ENCODE data around the gene AUTS2.

AUTS2 gene

GRCh38 chr7:70313271-70313670 lies 715.0 kb downstream of the AUTS2 start:
- TF ChIP-seq CTCF (IDR thresholded peaks at IDR 0.05; ENCODE audit: low read depth, low read length, missing control alignments) = no peak
- no peak for DNase-seq (ENCODE audit: extremely low read depth, low read depth)
- H3K4me3 ChIP-seq (replicated peaks; ENCODE audit: low read depth, low read length) = no peak overlapping the region

- TF ChIP-seq CTCF (IDR thresholded peaks at IDR 0.05; ENCODE audit: low read depth, low read length, missing control alignments) = no peak
- no peak for DNase-seq (ENCODE audit: extremely low read depth, low read depth)
- no peak overlapping the region for H3K4me3 ChIP-seq (replicated peaks; ENCODE audit: low read depth, low read length)
Measured at GRCh38 chr7:70313687-70314086, 715.4 kb downstream of the AUTS2 start.

- no peak overlapping the region for H3K4me3 ChIP-seq (replicated peaks; ENCODE audit: low read depth, low read length)
- no peak for TF ChIP-seq CTCF (IDR thresholded peaks at IDR 0.05; ENCODE audit: low read depth, low read length, missing control alignments)
- DNase-seq (ENCODE audit: extremely low read depth, low read depth) = no peak
Measured at GRCh38 chr7:70314221-70314620, 715.9 kb downstream of the AUTS2 start.

GRCh38 chr7:70316745-70317144 lies 718.5 kb downstream of the AUTS2 start:
- no peak overlapping the region for H3K4me3 ChIP-seq (replicated peaks; ENCODE audit: low read depth, low read length)
- DNase-seq (ENCODE audit: extremely low read depth, low read depth) = no peak
- no peak for TF ChIP-seq CTCF (IDR thresholded peaks at IDR 0.05; ENCODE audit: low read depth, low read length, missing control alignments)

- no peak for DNase-seq (ENCODE audit: extremely low read depth, low read depth)
- no peak for TF ChIP-seq CTCF (IDR thresholded peaks at IDR 0.05; ENCODE audit: low read depth, low read length, missing control alignments)
Measured at GRCh38 chr7:70317356-70317755, 719.1 kb downstream of the AUTS2 start.

GRCh38 chr7:70318511-70318910 lies 720.2 kb downstream of the AUTS2 start:
- H3K4me3 ChIP-seq (replicated peaks; ENCODE audit: low read depth, low read length) = no peak overlapping the region
- no peak for DNase-seq (ENCODE audit: extremely low read depth, low read depth)
- TF ChIP-seq CTCF (IDR thresholded peaks at IDR 0.05; ENCODE audit: low read depth, low read length, missing control alignments) = no peak

More at GRCh38 chr7:70317356-70317755, 719.1 kb downstream of the AUTS2 start:
- no peak overlapping the region for H3K4me3 ChIP-seq (replicated peaks; ENCODE audit: low read depth, low read length)

- H3K4me3 ChIP-seq (replicated peaks; ENCODE audit: low read depth, low read length) = no peak overlapping the region
- TF ChIP-seq CTCF (IDR thresholded peaks at IDR 0.05; ENCODE audit: low read depth, low read length, missing control alignments) = no peak
- DNase-seq (ENCODE audit: extremely low read depth, low read depth) = no peak
Measured at GRCh38 chr7:70319057-70319456, 720.8 kb downstream of the AUTS2 start.

All from HFF-Myc (cell line).